ENCODE measurements around the gene ENAH. TPM values are rescaled to one million over a fixed set of nuclear protein-coding genes. Genes with fewer than 3 reads are reported as not detected.

Gene ENAH
- total and polyA plus RNA-seq, 2 donors (not counting 1 experiment from before 2014, with no cell fraction given): 85.0 to 210 TPM

DNA sequence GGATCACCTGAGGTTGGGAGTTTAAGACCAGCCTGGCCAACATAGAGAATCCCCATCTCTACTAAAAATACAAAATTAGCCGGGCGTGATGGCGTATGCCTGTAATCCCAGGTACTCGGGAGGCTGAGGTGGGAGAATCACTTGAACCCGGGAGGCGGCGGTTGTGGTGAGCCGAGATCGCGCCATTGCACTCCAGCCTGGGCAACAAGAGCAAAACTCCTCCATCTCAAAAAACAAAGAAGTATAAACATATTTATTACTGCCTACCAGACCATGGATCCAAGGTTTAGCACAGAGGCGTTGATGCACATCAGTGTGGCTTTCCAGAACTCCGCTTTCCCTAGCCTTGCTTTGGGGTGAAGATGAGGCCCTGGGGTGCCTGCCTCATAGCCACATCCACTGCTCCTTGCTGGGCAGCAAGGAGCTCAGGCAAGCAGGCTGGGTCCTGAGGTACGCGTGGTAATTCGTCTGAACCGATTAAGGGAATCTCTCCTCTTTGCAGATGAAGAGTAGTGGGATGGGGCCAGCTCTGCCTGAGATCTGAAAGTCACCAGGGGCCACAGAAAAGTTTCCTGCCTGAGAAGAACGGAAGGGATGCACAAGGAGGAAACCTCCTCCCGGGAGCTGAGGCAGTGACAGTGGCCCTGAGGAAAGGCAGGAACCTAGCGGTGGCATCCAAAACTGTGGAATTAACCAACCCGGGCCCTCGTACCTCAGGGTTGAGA lies 172.8 kb downstream of the ENAH start:
- Histone ChIP-seq H3K27me3 (ENCODE audit: control insufficient read depth, insufficient read depth, low read length) (no peaks in the 10 kb centered on the region), H4K20me1 (ENCODE audit: control insufficient read depth, extremely low read depth, insufficient read depth, low read length) (no peaks in the 10 kb centered on the region), H3K4me3 (replicated peaks in 1 of 4; ENCODE audit: control extremely low read depth in 1 of 4, insufficient read depth in 1 of 4, low read depth in 3 of 4, low read length in 4 of 4) (no peak overlapping the region), H3K36me3 (ENCODE audit: control insufficient read depth, insufficient read depth, low read length) (no peaks in the 10 kb centered on the region), H3K79me2 (ENCODE audit: control insufficient read depth, insufficient read depth, low read length) (no peaks in the 10 kb centered on the region), H2AFZ (ENCODE audit: low read length) (no peak overlapping the region), H3K4me2 (ENCODE audit: extremely low read depth, insufficient read depth, low read length) (no peak overlapping the region), H3K4me1 (ENCODE audit: control insufficient read depth, extremely low read depth, insufficient read depth, low read length) (peaks cover 4% of the 10 kb centered on the region), H3K27ac (ENCODE audit: insufficient read depth, low read length) (no peak overlapping the region), H3K9me3 (ENCODE audit: control insufficient read depth, insufficient read depth, low read depth, low read length) (no peaks in the 10 kb centered on the region), H3K9ac (ENCODE audit: insufficient read depth, low read length) (no peak overlapping the region)
- no peak for DNase-seq (ENCODE audit: low read depth in 2 of 2)
- no peak for TF ChIP-seq EZH2 (IDR thresholded peaks at IDR 0.05; ENCODE audit: low read length, missing control alignments)
- TF ChIP-seq, protein P1, sequence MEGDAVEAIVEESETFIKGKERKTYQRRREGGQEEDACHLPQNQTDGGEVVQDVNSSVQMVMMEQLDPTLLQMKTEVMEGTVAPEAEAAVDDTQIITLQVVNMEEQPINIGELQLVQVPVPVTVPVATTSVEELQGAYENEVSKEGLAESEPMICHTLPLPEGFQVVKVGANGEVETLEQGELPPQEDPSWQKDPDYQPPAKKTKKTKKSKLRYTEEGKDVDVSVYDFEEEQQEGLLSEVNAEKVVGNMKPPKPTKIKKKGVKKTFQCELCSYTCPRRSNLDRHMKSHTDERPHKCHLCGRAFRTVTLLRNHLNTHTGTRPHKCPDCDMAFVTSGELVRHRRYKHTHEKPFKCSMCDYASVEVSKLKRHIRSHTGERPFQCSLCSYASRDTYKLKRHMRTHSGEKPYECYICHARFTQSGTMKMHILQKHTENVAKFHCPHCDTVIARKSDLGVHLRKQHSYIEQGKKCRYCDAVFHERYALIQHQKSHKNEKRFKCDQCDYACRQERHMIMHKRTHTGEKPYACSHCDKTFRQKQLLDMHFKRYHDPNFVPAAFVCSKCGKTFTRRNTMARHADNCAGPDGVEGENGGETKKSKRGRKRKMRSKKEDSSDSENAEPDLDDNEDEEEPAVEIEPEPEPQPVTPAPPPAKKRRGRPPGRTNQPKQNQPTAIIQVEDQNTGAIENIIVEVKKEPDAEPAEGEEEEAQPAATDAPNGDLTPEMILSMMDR (conservative IDR thresholded peaks at IDR 0.05 in 1 of 2, IDR thresholded peaks at IDR 0.05 in 1 of 2; ENCODE audit: low read depth in 1 of 2, low read length in 2 of 2): no peak

DNA sequence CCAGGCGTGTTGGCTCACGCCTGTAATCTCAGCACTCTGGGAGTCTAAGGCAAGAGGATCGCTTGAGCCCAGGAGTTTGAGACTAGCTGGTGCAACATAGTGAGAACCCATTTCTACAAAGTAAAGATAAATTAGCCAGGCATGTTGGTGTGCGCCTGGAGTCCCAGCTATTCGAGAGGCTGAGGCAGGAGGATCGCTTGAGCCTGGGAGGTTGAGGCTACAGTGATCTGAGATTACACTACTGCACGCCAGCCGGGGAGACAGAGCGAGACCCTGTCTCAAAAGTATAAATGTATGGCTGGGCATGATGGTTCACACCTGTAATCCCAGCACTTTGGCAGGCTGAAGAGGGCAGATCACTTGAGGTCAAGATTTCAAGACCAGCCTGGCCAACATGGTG lies 173.6 kb downstream of the ENAH start:
- H3K27me3 ChIP-seq (ENCODE audit: control insufficient read depth, insufficient read depth, low read length): no peaks in the 10 kb centered on the region
- H3K4me3 ChIP-seq (replicated peaks in 1 of 4; ENCODE audit: control extremely low read depth in 1 of 4, insufficient read depth in 1 of 4, low read depth in 3 of 4, low read length in 4 of 4): no peak overlapping the region
- H3K36me3 ChIP-seq (ENCODE audit: control insufficient read depth, insufficient read depth, low read length): no peaks in the 10 kb centered on the region
- H3K9me3 ChIP-seq (ENCODE audit: control insufficient read depth, insufficient read depth, low read depth, low read length): no peaks in the 10 kb centered on the region
- H3K9ac ChIP-seq (ENCODE audit: insufficient read depth, low read length): no peak overlapping the region
- H4K20me1 ChIP-seq (ENCODE audit: control insufficient read depth, extremely low read depth, insufficient read depth, low read length): no peaks in the 10 kb centered on the region
- no peak overlapping the region for H3K27ac ChIP-seq (ENCODE audit: insufficient read depth, low read length)
- no peak for DNase-seq (ENCODE audit: low read depth in 2 of 2)
- peaks cover 4% of the 10 kb centered on the region for H3K4me1 ChIP-seq (ENCODE audit: control insufficient read depth, extremely low read depth, insufficient read depth, low read length)
- no peaks in the 10 kb centered on the region for H3K79me2 ChIP-seq (ENCODE audit: control insufficient read depth, insufficient read depth, low read length)
- TF ChIP-seq, protein P1 (conservative IDR thresholded peaks at IDR 0.05 in 1 of 2, IDR thresholded peaks at IDR 0.05 in 1 of 2; ENCODE audit: low read depth in 1 of 2, low read length in 2 of 2): no peak
- no peak for TF ChIP-seq EZH2 (IDR thresholded peaks at IDR 0.05; ENCODE audit: low read length, missing control alignments)
- H2AFZ ChIP-seq (ENCODE audit: low read length): no peak overlapping the region
- no peak overlapping the region for H3K4me2 ChIP-seq (ENCODE audit: extremely low read depth, insufficient read depth, low read length)

DNA sequence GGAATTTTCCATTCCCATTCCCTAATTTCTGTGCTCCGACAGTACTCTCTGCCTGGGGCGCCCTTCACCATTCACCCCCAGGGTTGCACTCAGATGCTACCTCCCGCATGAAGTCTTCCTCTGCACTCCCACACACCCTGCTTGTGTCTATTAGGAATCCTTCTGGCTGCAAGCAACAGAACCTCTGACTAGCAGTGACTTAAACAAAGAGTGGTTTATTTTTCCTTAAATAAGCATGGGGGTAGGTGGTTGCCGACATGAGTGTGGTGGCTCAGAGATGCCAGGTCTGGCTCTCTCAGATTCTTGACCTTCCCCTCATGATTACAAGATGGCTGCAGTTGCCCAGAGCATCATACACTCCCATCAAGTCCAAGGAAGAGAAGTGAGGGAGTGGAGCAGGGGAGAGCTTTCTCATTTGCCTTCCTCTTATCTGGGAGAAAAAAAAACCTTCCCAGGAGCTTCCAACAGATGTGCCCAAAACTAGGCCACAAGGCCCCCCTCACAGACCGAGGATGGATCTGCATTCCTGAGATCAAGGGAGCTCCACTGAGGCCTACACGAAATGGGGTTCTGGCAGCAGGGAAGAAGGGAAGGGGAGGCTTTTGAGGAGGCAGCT lies 175.5 kb downstream of the ENAH start:
- no peak for TF ChIP-seq EZH2 (IDR thresholded peaks at IDR 0.05; ENCODE audit: low read length, missing control alignments)
- Histone ChIP-seq H2AFZ (ENCODE audit: low read length) (no peak overlapping the region), H4K20me1 (ENCODE audit: control insufficient read depth, extremely low read depth, insufficient read depth, low read length) (no peaks in the 10 kb centered on the region), H3K4me3 (replicated peaks in 1 of 4; ENCODE audit: control extremely low read depth in 1 of 4, insufficient read depth in 1 of 4, low read depth in 3 of 4, low read length in 4 of 4) (no peak overlapping the region), H3K27ac (ENCODE audit: insufficient read depth, low read length) (no peak overlapping the region), H3K4me1 (ENCODE audit: control insufficient read depth, extremely low read depth, insufficient read depth, low read length) (no peaks in the 10 kb centered on the region), H3K36me3 (ENCODE audit: control insufficient read depth, insufficient read depth, low read length) (no peaks in the 10 kb centered on the region), H3K79me2 (ENCODE audit: control insufficient read depth, insufficient read depth, low read length) (no peaks in the 10 kb centered on the region), H3K27me3 (ENCODE audit: control insufficient read depth, insufficient read depth, low read length) (no peaks in the 10 kb centered on the region), H3K9ac (ENCODE audit: insufficient read depth, low read length) (no peak overlapping the region), H3K9me3 (ENCODE audit: control insufficient read depth, insufficient read depth, low read depth, low read length) (no peaks in the 10 kb centered on the region), H3K4me2 (ENCODE audit: extremely low read depth, insufficient read depth, low read length) (no peak overlapping the region)
- no peak for DNase-seq (ENCODE audit: low read depth in 2 of 2)

All from fibroblast of lung (primary cell).